ENCODE results near the gene FOXS1. TPM values are rescaled to one million over a fixed set of nuclear protein-coding genes. Genes with fewer than 3 reads are reported as not detected.
A peak's percentile ranks its signal among the peaks of the same experiment; 100 is the strongest.

Gene FOXS1
- total RNA-seq, 1 donor: 0.36 TPM

DNA sequence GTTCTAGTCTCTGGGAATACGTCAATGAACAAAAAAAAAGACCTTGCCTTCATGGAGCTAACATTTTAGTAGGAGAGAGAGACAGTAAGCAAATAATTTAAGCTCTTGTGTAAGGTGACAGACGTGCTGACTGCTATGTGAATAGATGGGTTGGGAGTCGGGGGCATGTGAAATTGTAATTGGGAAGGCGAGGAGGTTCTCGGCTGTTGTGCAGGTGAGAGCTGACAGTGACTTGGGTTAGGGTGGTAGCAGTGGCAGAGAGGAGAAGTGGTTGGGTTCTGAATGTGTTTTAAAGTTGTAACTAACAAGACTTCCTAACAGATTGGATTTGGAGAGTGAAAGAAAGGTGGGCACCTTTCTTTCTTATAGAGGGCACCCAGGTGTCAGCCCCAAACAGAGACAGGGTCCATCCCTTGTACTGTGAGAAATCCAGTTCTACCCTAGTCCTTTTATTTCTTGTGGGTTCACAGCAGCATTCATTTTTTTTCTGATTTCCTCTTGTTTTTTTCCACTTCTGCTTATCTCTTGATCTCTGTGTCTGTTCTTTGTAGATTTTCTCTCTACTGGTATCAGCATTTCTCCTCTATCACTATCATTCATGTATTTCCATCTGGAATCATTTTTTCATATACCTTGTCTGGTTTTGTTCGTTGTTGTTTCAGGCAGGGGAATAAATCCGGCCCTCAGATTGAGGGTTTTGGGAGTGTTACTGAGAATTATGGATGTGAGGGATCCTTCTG lies 41.7 kb downstream of the FOXS1 start:
- H3K27ac ChIP-seq (ENCODE audit: low read depth, low read length): no peak overlapping the region
- H2AFZ ChIP-seq (ENCODE audit: low read length): no peak overlapping the region
- no peak overlapping the region for H3K4me2 ChIP-seq (ENCODE audit: insufficient read depth, low read length)
- H3K79me2 ChIP-seq (ENCODE audit: insufficient read depth, low read length): no peaks in the 10 kb centered on the region
- no peak overlapping the region for H3K4me3 ChIP-seq (ENCODE audit: insufficient read depth, low read length)
- no peaks in the 10 kb centered on the region for H4K20me1 ChIP-seq (ENCODE audit: insufficient read depth, low read length)
- no peaks in the 10 kb centered on the region for H3K27me3 ChIP-seq (ENCODE audit: insufficient read depth, low read length)
- H3K4me1 ChIP-seq (ENCODE audit: insufficient read depth, low read length): no peaks in the 10 kb centered on the region
- peaks cover 56% of the 10 kb centered on the region for H3K36me3 ChIP-seq (ENCODE audit: insufficient read depth, low read length)
- TF ChIP-seq, protein P1, sequence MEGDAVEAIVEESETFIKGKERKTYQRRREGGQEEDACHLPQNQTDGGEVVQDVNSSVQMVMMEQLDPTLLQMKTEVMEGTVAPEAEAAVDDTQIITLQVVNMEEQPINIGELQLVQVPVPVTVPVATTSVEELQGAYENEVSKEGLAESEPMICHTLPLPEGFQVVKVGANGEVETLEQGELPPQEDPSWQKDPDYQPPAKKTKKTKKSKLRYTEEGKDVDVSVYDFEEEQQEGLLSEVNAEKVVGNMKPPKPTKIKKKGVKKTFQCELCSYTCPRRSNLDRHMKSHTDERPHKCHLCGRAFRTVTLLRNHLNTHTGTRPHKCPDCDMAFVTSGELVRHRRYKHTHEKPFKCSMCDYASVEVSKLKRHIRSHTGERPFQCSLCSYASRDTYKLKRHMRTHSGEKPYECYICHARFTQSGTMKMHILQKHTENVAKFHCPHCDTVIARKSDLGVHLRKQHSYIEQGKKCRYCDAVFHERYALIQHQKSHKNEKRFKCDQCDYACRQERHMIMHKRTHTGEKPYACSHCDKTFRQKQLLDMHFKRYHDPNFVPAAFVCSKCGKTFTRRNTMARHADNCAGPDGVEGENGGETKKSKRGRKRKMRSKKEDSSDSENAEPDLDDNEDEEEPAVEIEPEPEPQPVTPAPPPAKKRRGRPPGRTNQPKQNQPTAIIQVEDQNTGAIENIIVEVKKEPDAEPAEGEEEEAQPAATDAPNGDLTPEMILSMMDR (IDR thresholded peaks at IDR 0.05; ENCODE audit: extremely low read depth, low read depth, low read length): no peak
- no peaks in the 10 kb centered on the region for H3K9me3 ChIP-seq (ENCODE audit: low read depth, low read length)
- no peak for DNase-seq (ENCODE audit: insufficient read length, low spot score, missing footprints)

DNA sequence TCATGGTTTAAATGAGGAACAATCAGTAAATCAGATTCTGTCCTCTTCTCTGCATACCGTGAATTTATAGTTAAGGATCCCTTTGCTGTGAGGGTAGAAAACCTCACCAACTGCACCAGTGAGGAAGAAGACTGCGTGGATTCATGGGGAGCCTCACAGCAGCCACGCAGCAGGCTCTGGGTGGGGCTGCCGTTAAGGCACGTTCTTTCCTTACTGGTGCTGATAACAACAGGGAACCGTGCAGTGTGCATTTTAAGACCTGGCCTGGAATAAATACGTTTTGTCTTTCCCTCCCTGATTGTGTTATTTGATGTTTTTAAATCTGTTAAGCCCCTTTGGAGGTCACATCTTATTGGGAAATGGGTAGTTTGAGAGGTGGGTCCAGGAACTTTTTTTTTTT lies 43.9 kb downstream of the FOXS1 start:
- no peaks in the 10 kb centered on the region for H3K9me3 ChIP-seq (ENCODE audit: low read depth, low read length)
- DNase-seq (ENCODE audit: insufficient read length, low spot score, missing footprints): no peak
- no peak overlapping the region for H3K4me2 ChIP-seq (ENCODE audit: insufficient read depth, low read length)
- H3K4me1 ChIP-seq (ENCODE audit: insufficient read depth, low read length): peaks cover 7% of the 10 kb centered on the region
- H3K27ac ChIP-seq (ENCODE audit: low read depth, low read length): no peak overlapping the region
- no peaks in the 10 kb centered on the region for H4K20me1 ChIP-seq (ENCODE audit: insufficient read depth, low read length)
- H3K36me3 ChIP-seq (ENCODE audit: insufficient read depth, low read length): peaks cover 71% of the 10 kb centered on the region
- H2AFZ ChIP-seq (ENCODE audit: low read length): no peak overlapping the region
- H3K4me3 ChIP-seq (ENCODE audit: insufficient read depth, low read length): no peak overlapping the region
- H3K27me3 ChIP-seq (ENCODE audit: insufficient read depth, low read length): no peaks in the 10 kb centered on the region
- TF ChIP-seq, protein P1 (IDR thresholded peaks at IDR 0.05; ENCODE audit: extremely low read depth, low read depth, low read length): no peak
- no peaks in the 10 kb centered on the region for H3K79me2 ChIP-seq (ENCODE audit: insufficient read depth, low read length)

DNA sequence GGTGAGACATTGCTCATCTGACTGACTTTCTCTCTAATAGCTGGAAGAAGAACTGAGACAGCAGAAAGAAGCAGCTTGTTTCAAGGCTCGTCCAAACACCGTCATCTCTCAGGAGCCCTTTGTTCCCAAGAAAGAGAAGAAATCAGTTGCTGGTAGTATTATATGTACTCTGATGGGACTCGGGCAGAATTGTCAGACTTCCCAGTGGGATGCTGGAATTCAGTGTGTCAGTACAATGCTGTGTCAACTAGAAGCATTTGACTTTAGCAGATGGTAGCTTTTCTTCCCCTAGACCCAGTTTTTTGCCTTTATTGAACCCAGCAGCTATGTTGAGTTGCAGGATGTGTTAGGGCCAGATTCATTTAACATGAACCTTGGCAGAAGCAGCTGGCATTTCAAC lies 48.0 kb downstream of the FOXS1 start:
- H3K27me3 ChIP-seq (ENCODE audit: insufficient read depth, low read length): no peaks in the 10 kb centered on the region
- no peaks in the 10 kb centered on the region for H3K9me3 ChIP-seq (ENCODE audit: low read depth, low read length)
- H3K4me3 ChIP-seq (ENCODE audit: insufficient read depth, low read length): no peak overlapping the region
- peak overlapping the region; percentile 72 for H2AFZ ChIP-seq (ENCODE audit: low read length)
- peaks cover 11% of the 10 kb centered on the region for H3K79me2 ChIP-seq (ENCODE audit: insufficient read depth, low read length)
- no peak for DNase-seq (ENCODE audit: insufficient read length, low spot score, missing footprints)
- TF ChIP-seq, protein P1 (IDR thresholded peaks at IDR 0.05; ENCODE audit: extremely low read depth, low read depth, low read length): no peak
- no peak overlapping the region for H3K4me2 ChIP-seq (ENCODE audit: insufficient read depth, low read length)
- peak overlapping the region; percentile 18 for H3K27ac ChIP-seq (ENCODE audit: low read depth, low read length)
- H3K36me3 ChIP-seq (ENCODE audit: insufficient read depth, low read length): peaks cover 76% of the 10 kb centered on the region
- no peaks in the 10 kb centered on the region for H4K20me1 ChIP-seq (ENCODE audit: insufficient read depth, low read length)
- H3K4me1 ChIP-seq (ENCODE audit: insufficient read depth, low read length): peaks cover 7% of the 10 kb centered on the region

Small RNA genes lying within 50 kb of the gene (small RNA-seq; reads per million reads assigned to genes)
- gene AL160175.1: not detected

Other genes with a start within 250 kb of the FOXS1 start
- gene ID1, start 240.3 kb downstream of the FOXS1 start, total RNA-seq: 56.3 and 82.5 TPM in 2 replicates
- gene COX4I2, start 207.7 kb downstream of the FOXS1 start, total RNA-seq: not detected in 2 replicates
- 127 and 136 TPM in 2 replicates for gene BCL2L1, start 122.7 kb downstream of the FOXS1 start, total RNA-seq
- gene TPX2, start 106.3 kb downstream of the FOXS1 start, total RNA-seq: 16.2 and 18.5 TPM in 2 replicates
- under 0.01 and 0.36 TPM in 2 replicates for gene MYLK2, start 26.2 kb downstream of the FOXS1 start, total RNA-seq
- 1.2 and 1.4 TPM in 2 replicates for gene DUSP15, start 24.9 kb upstream of the FOXS1 start, total RNA-seq
- gene TTLL9, start 25.0 kb upstream of the FOXS1 start, total RNA-seq: 0.59 and 0.72 TPM in 2 replicates
- gene PDRG1, start 106.4 kb upstream of the FOXS1 start, total RNA-seq: 2.2 and 2.7 TPM in 2 replicates
- under 0.01 TPM in 1 of 2 replicates, not detected in the other for gene XKR7, start 122.5 kb upstream of the FOXS1 start, total RNA-seq
- not detected in 2 replicates for gene CCM2L, start 164.8 kb upstream of the FOXS1 start, total RNA-seq
- gene HCK, start 206.6 kb upstream of the FOXS1 start, total RNA-seq: 0.36 TPM in 1 of 2 replicates, not detected in the other